Bronchial epithelial cell (primary cell): Measurements from ENCODE around the gene GRM8. TPM values are rescaled to one million over a fixed set of nuclear protein-coding genes. Genes with fewer than 3 reads are reported as not detected.

Experiments used
- DNase-seq: peaks from one replicate; pipeline ENCODE4 v3.0.0-alpha.2; 2010; ENCODE audit warnings: low read depth
- FAIRE-seq: peaks from 2 replicates; lab custom pipeline; 2011; peaks lifted over from hg19 to GRCh38; lab: Jason Lieb, UNC
- H3K27me3 ChIP-seq: 2 replicates; pipeline ENCODE4 v1.5.1; 2011; ENCODE audit warnings: low read length; ENCODE audit not compliant: control insufficient read depth, insufficient read depth
- H3K36me3 ChIP-seq: 2 replicates; pipeline ENCODE4 v1.5.1; 2011; ENCODE audit warnings: low read length; ENCODE audit not compliant: control insufficient read depth, insufficient read depth
- H3K4me3 ChIP-seq: 2 replicates; pipeline ENCODE4 v1.5.1; 2011; ENCODE audit warnings: mild to moderate bottlenecking, low read depth, low read length, control low read depth
- total RNA-seq: library from RNA; depleted of rRNA; stranded (reverse); fragments of >200 nt; gene quantifications from 2 replicates; pipeline ENCODE4 v1.2.1, GENCODE V29; 2014
- TF ChIP-seq, protein P1 (sequence below): IDR thresholded peaks from 2 replicates; pipeline ENCODE4 v1.5.1; 2011; ENCODE audit warnings: mild to moderate bottlenecking, moderate library complexity, low read length, control low read depth, inconsistent platforms; ENCODE audit not compliant: insufficient read depth, severe bottlenecking

Gene GRM8
- total RNA-seq, 1 donor from 2014 or later = not detected

GRCh38 chr7:126489874-126490273 is 762.9 kb downstream of the GRM8 start:
- Histone ChIP-seq H3K27me3 (no peaks in the 10 kb centered on the region), H3K36me3 (no peaks in the 10 kb centered on the region), H3K4me3 (no peak overlapping the region)
- DNase-seq = no peak
- no peak for FAIRE-seq
- TF ChIP-seq, protein P1, sequence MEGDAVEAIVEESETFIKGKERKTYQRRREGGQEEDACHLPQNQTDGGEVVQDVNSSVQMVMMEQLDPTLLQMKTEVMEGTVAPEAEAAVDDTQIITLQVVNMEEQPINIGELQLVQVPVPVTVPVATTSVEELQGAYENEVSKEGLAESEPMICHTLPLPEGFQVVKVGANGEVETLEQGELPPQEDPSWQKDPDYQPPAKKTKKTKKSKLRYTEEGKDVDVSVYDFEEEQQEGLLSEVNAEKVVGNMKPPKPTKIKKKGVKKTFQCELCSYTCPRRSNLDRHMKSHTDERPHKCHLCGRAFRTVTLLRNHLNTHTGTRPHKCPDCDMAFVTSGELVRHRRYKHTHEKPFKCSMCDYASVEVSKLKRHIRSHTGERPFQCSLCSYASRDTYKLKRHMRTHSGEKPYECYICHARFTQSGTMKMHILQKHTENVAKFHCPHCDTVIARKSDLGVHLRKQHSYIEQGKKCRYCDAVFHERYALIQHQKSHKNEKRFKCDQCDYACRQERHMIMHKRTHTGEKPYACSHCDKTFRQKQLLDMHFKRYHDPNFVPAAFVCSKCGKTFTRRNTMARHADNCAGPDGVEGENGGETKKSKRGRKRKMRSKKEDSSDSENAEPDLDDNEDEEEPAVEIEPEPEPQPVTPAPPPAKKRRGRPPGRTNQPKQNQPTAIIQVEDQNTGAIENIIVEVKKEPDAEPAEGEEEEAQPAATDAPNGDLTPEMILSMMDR = no peak

DNA sequence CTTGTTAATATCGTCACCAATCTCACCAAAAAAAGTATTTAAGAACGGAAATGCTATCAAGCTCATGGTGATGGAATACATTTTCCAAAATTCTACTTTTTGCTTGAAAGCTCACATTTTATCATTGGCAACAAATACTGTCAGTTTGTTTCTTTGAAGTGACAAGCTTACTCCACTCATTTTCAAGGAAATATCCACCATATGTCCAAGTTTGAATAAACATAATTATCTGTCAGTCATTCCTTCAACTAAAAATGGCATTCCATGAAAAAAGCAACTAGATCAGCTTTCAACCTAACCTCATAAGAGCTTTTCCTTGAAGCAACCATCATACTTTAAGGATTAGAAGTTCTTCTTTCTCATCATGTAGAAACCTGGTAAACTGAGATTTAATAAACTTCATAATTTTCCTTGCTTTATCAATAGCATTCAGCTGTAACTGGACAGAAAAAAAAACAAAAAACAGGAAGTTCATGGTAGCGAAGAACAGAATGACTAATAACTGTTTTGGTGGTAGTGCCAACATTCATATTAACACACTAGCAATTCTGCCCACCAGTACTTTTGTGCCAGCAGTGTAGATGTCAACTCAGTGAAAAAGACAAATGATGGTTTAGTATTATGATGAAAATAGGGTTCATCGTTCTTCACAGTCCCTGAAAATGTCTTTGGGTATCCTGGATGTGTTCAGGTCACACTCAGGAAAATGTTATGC is 764.9 kb downstream of the GRM8 start:
- Histone ChIP-seq H3K4me3 (no peak overlapping the region), H3K27me3 (no peaks in the 10 kb centered on the region), H3K36me3 (no peaks in the 10 kb centered on the region)
- FAIRE-seq (no peak), DNase-seq (no peak)
- TF ChIP-seq, protein P1 = no peak

GRCh38 chr7:126486806-126487205 is 765.9 kb downstream of the GRM8 start:
- no peak for FAIRE-seq
- no peak overlapping the region for H3K4me3 ChIP-seq
- H3K27me3 ChIP-seq = no peaks in the 10 kb centered on the region
- DNase-seq = no peak
- TF ChIP-seq, protein P1 = no peak
- H3K36me3 ChIP-seq = no peaks in the 10 kb centered on the region

DNA sequence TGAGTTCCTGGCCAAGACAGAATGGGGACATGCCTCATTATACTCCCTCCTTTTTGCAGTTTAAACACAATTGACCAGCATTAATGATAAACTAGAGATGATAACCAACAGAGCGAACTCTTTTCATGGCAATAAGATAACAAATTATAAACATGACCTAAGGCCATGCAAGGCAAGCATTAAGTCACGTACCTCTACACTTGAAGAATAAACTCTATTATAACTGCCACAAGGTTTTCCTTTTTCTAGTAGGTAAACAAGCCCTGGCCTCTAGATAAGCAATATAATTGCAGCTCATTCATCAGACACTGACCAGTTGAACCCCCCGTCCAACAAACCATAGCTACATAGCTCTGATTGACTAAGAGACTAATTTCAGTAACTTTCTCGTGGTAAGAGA is 767.0 kb downstream of the GRM8 start:
- Histone ChIP-seq H3K27me3 (no peaks in the 10 kb centered on the region), H3K36me3 (no peaks in the 10 kb centered on the region), H3K4me3 (no peak overlapping the region)
- TF ChIP-seq, protein P1 = no peak
- DNase-seq (no peak), FAIRE-seq (no peak)

GRCh38 chr7:126483972-126484371 is 768.8 kb downstream of the GRM8 start:
- no peaks in the 10 kb centered on the region for H3K27me3 ChIP-seq
- no peak overlapping the region for H3K4me3 ChIP-seq
- FAIRE-seq (no peak), DNase-seq (no peak)
- H3K36me3 ChIP-seq = no peaks in the 10 kb centered on the region
- TF ChIP-seq, protein P1 = no peak

GRCh38 chr7:126472825-126473224 is 779.9 kb downstream of the GRM8 start:
- FAIRE-seq (no peak), DNase-seq (no peak)
- no peaks in the 10 kb centered on the region for H3K36me3 ChIP-seq
- TF ChIP-seq, protein P1 = no peak
- H3K4me3 ChIP-seq = no peak overlapping the region
- no peaks in the 10 kb centered on the region for H3K27me3 ChIP-seq
